Middle frontal gyrus (tissue), 1 donor: ENCODE results near the gene EPPIN.
"Not testable (repeated sequence)": the region's sequence is repeated elsewhere in the genome, so short reads cannot be mapped to it uniquely, and the experiment has no call there.

Source experiments
- DNase-seq: peaks from one replicate; pipeline ENCODE4 v3.0.0-alpha.2; 2015; ENCODE audit warnings: low spot score; ENCODE audit errors: extremely low spot score

The EPPIN gene

GRCh38 chr20:45547206-45547770 is at the start of gene EPPIN:
EPPIN (minus strand) TSS chr20:45547401; CDS start chr20:45547357, 44 bp downstream.
- DNase-seq, result no peak

DNA sequence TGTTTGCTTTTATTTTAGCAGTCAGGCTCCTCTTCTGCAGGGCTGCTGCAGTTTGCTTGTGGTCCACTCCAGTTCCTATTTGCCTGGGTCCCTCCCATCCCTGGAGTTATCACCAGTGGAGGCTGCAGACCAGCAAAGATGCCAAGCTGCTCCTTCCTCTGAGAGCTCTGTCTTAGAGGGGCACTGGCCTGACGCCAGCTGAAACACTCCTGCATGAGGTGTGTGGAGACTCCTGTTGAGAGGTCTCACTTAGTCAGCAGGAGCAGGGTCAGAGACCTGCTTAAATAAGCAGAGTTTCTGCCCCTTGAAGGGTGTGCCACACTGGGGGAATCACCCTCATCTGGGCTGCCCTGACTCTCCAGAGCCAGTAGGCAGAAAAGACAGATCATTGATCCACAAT is 48.0 kb upstream of the EPPIN start:
- DNase-seq, result no peak

DNA sequence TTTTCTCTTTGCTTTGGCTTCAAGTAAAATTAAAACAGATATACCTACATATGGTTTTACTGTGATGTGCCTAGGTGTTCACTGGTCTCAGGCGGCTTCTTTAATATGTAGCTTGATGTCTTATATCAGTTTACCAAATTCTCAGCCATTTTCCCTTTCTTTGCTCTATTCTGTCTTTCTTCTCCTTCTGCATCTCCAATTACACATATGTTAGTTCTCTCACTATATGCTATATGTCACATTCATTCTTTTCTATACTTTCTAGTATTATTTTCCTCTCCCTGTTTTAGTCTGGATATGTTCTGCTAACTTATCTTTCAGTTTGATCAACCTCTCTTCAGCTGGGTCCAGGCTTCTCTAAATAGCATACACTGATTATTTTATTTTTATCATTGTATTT is 46.3 kb upstream of the EPPIN start:
- no peak for DNase-seq

GRCh38 chr20:45592574-45593189 is 45.5 kb upstream of the EPPIN start:
- DNase-seq, result no peak

GRCh38 chr20:45589725-45590124 is 42.5 kb upstream of the EPPIN start:
- DNase-seq, result no peak

- no peak for DNase-seq
Measured at GRCh38 chr20:45588800-45589199, 41.6 kb upstream of the EPPIN start.

GRCh38 chr20:45585986-45586385 is 38.8 kb upstream of the EPPIN start:
- DNase-seq, result not testable (repeated sequence)

GRCh38 chr20:45584294-45584693 is 37.1 kb upstream of the EPPIN start:
- not testable (repeated sequence) for DNase-seq

DNA sequence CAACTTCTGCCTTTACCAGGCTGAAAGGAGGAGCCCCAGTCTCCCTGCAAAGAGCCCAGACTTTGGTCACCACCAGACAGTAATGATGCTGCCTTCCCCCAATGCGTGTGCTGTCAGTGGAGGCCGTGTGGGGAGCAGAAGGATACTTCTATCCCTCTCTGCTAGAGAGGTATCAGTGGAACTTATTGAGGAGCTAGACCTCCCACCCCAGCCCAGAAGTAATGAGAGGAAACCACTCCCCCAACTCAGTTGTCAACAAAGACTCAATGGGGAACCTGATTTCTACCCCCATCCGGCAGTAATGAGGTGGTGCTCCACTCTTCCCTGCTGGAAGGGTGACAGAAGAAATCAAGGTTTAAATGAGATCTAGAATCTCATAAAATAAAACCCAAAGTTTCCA is 36.3 kb upstream of the EPPIN start:
- DNase-seq, result no peak

- no peak for DNase-seq
Measured at GRCh38 chr20:45581702-45582101, 34.5 kb upstream of the EPPIN start.

DNA sequence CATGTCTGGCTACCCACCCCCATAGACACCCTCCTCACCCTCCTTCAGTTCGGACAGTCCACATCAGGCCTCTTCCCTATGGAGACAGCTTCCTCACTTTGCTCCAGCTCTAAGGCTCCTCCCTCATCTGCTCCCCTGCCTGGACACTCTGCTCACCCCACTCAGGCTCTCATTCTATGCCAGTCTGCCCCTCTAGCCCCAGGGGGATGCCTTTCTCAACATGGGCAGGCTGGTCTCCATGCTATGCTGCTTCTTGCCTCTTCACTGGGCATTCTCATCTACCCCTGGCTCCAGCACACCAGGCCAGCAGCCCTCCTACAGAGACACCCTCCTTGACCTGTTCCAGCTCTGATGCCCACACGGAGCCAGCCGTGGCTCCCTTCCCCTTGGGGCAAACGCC is 32.0 kb upstream of the EPPIN start, which contains the start of gene WFDC8:
TSS of gene WFDC8 (minus strand) at position 101 of the 400 bp plus-strand sequence. CDS start at position 64, 37 bp downstream.
- no peak for DNase-seq

DNA sequence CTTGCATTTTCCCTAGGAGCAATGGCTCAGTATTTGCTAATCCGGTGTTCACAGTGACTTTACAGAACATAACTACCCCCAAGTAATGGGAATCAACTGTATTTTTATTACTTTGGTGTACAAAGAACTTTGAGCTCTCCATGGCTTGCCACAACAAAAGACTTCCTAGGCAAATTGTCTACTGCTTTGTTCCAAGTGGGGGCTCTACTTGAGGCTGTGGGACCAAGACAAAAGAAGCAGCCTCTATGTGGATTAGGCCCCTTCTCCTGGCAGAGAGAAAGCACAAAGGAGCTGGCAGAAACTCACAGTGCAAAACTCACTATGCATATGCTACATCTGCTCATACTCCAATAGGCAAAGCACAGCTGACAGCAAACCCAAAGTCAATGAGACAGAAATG is 31.0 kb upstream of the EPPIN start:
- no peak for DNase-seq

DNA sequence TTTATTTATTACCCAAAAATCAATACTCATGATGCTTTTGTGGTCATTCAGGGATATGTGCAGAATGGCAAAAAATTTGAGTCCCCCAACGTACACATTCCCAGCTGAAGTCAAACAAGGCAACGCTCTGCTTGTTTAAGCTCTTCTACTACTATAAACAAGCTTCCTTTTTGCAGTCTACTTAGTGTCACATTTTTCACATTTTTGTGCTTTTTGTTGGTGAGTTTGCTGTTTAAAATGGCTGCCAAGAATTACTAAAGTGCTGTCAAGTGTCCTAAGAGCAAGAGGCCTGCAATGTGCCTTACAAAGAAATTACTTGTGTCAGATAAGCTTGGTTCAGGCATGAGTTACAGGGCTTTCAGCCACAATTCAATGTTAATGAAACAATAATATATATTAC is 29.8 kb upstream of the EPPIN start:
- no peak for DNase-seq

DNA sequence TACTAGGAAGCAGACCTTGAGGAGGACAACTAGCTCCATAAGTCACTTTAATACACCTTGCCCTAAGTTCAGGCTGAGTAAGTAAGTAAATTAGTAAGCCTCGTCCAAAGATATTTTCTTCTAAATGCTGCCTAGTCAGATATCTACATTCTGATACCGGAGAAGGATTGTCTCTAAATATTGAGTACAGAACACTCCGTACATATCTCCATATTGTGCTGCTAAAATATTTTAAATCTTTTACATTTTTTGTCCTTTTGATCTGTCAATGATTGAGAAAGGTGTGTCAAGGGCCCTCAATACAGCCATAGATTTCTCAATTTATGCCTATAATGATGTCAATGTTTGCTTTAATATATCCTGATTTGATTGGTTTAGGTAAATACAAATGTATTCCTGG is 28.7 kb upstream of the EPPIN start:
- DNase-seq, result no peak

GRCh38 chr20:45569650-45570049 is 22.4 kb upstream of the EPPIN start:
- DNase-seq, result not testable (repeated sequence)

DNA sequence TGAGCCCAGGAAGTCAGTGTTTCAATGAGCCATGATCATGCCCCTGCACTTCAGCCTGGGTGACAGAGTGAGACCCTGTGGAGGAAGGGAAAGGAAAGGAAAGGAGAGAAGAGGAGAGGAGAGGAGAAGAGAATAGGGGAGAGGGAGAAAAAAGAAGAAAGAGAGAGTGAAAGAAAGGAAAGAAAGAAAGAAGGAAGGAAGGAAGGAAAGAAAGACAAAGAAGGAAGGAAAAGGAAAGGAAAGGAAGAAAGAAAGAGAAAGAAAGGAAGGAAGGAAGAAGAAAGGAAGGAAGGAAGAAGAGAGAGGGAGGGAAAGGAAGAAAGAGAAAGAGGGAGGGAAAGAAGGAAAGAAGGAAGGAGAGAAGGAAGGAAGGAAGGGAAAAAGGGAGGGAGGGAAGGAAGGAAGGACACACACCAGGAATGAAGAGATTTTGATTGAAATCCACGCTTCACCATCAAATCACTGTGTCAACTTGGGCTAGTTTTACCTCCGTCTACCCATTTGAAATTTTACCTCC is 17.6 kb upstream of the EPPIN start:
- DNase-seq, result no peak

DNA sequence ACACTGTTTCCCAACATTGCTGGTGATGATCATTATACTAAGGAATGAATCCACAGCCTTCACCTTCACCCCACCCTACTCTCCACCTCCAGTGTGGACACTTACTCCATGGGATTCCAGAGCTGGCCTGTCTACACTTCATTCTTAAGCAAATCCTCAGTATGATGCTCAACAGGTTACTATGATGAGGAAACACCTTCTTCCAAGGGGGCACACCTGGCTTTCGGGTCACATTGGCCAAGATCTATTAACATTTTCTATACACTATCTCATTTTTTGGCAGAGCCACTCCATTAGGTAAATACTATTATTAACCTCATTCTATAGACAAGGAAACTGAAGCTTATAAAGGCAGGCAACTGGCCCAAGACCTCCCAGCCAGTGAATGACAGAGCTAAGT is 8.0 kb upstream of the EPPIN start:
- DNase-seq, result no peak

GRCh38 chr20:45552456-45552855 is 5.3 kb upstream of the EPPIN start:
- DNase-seq, result no peak

GRCh38 chr20:45550765-45551164 is 3.6 kb upstream of the EPPIN start:
- DNase-seq, result no peak

DNA sequence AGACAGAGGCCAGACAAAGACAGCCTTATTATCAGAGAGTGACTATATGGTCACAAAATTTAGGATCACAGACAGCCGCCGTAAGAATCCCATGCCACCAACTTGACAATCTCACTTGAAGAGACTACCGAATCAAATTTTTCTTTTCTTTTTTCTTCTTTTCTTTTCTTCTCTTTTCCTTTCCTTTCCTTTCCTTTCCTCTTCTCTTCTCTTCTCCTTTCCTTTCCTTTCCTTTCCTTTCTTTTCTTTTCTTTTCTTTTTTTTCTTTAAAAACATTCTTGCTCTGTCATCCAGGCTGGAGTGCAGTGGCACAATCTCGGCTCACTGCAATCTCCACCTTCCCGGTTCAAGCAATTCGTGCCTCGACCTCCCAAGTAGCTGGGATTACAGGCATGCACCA is 1.2 kb upstream of the EPPIN start:
- DNase-seq, result no peak

DNA sequence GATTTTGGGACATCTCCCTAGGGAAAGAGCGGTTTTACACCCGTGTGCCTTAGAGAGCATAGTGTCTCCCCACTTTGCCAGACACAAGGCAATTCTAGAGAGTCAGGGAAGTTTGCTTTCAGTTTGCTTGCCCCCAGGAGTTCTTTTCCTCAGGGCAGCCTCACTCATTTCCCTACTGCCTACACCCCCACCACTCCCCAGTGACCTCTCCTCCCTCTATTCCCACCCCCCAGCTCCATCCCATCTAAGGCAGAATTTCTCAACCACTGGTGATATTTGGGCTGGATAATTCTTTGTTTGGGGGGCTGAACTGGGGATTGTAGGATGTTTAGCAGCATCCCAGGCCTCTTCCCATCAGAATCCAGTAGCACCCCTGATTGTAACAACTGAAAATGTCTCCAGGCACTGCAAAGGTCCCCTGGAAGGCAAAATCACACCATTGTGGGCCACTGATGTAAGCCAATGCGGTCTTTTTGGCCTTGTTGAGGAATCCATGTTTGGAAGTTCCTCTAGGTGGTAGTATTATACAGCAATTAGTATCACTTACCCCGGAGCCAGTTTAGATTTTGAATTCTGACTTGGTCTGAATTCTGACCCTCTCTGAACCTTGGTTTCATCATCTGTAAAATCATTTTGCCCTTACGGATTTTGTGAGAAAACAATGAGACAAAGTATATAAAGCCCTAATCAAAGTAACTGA is 1.3 kb downstream of the EPPIN start:
- peak; percentile 14 for DNase-seq

DNA sequence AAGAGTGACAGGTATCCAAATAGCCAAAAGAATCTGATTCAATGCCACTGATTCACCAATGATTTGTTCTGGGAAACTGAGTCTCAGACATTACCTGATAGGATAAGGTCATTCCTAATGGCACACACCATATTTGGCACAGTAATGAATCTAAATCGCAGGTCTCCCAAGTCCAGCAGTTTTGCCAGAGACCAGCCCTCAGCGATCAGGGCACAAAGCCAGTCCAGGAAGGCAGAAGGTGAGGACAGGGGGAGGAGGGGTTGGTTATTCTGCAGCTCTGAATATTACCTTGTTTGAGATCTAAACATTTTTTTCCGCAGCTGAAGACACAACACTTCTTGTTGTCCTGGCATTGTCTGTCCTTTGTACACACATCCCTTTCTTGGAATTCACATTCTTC is 1.9 kb downstream of the EPPIN start:
- no peak for DNase-seq

GRCh38 chr20:45539382-45539781 is 7.8 kb downstream of the EPPIN start, which contains the start of gene WFDC6:
WFDC6 (minus strand) TSS chr20:45539482; CDS start chr20:45539407, 75 bp downstream.
- DNase-seq, result no peak
